Measurements from ENCODE around the gene FAM193A.
"Not testable (repeated sequence)": the region's sequence is repeated elsewhere in the genome, so short reads cannot be mapped to it uniquely, and the experiment has no call there.

Gene FAM193A, protein sequence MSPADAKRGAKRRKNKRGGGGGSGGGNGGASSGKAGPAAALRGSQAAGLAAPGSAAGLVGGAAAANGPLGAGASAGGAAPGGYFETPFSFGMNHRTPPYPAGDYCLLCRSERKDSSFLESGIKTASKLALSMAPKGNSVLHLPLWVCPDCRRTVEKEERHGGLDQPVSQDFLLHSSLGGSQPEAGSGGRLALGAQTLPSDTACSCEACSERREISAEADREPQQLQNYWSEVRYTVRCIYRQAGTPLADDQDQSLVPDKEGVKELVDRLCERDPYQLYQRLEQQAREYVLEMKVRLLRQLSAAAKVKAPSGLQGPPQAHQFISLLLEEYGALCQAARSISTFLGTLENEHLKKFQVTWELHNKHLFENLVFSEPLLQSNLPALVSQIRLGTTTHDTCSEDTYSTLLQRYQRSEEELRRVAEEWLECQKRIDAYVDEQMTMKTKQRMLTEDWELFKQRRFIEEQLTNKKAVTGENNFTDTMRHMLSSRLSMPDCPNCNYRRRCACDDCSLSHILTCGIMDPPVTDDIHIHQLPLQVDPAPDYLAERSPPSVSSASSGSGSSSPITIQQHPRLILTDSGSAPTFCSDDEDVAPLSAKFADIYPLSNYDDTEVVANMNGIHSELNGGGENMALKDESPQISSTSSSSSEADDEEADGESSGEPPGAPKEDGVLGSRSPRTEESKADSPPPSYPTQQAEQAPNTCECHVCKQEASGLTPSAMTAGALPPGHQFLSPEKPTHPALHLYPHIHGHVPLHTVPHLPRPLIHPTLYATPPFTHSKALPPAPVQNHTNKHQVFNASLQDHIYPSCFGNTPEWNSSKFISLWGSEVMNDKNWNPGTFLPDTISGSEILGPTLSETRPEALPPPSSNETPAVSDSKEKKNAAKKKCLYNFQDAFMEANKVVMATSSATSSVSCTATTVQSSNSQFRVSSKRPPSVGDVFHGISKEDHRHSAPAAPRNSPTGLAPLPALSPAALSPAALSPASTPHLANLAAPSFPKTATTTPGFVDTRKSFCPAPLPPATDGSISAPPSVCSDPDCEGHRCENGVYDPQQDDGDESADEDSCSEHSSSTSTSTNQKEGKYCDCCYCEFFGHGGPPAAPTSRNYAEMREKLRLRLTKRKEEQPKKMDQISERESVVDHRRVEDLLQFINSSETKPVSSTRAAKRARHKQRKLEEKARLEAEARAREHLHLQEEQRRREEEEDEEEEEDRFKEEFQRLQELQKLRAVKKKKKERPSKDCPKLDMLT (N-terminal part only)
- total RNA-seq = 43.4 to 56.4 reads per million in 2 donors

GRCh38 chr4:2536193-2537010, at the start of gene FAM193A:
FAM193A (plus strand) TSS chr4:2536647; CDS start chr4:2536916, 269 bp downstream.
- DNase-seq = peak; percentile 95 to 100 (median 99)

GRCh38 chr4:2486981-2487380, 49.5 kb upstream of the FAM193A start:
- DNase-seq = no peak

DNA sequence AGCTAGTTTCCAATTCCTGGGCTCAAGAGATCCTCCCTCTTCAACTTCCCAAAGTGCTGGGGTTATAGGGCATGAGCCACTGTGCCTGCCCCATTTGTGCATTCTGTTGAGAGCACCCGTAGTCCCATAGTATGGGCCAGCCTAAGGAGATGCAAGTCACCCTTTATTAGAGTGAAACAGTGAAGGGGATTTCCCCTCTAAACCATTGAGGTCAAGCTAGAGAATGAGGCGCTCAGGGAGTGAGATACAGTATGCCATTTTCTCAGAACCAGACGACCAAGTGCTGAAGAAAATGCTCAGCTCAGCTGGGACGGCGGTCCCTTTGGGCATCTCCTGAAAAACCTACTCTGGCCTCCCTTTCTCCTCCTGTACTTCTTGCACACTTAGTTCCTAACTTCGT, 48.8 kb upstream of the FAM193A start:
- peak in 1 of 5 experiments; percentile 37 for DNase-seq

DNA sequence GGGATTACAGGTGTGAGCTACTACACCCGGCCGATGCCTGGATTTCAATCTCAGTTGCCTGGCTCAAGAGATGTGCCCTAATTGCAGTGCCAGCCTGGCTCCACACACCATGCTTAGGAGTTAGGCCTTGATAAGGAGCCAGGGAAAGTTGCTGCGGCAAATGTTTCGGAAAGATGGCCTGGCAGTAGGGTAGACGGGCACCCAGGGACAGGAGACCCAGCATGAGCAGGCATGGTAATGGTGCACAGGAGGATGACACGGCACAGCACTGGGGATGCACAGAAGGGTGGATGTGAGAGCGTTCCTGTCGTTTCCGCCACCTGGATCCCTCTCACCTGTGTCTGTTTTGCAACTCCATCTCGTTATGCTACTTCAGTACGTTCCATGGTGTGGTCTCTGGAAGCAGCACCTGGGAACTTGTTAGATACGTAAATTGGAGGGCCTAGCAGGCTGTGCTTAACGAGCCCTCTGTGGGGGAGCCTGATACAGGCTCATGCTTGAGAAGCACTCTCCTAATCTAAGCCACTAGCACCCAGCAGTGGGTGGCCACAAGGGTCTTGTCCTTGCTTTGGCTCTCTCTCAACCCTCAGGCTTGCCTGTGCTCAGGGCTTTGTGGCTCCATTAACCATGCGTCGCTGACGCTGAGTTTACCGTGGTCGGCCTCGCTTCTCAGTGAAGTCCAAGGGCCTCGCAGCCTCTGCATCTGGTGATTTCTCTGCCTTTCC, 47.2 kb upstream of the FAM193A start:
- no peak for DNase-seq

- no peak for DNase-seq
These were observed 46.5 kb upstream of the FAM193A start for GRCh38 chr4:2489841-2490552.

DNA sequence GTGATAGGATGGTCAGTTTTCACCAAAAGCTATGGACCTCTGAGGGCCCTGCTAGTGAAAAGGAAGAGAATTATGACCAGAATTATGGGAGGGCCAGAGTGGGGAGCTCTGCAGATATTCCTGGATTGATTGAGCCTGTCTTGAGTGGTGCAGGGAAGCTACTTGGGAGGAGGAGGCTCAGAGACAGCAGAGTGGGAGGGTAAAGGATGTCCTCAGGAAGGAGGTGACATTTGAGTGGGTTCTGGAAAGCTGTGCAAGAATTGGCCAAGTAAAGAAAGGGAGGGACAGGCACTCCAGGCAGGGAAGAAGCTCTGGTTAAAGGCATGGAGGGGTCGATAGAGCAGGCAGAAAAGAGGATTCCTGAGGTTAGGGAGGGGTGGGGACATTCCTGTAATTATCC, 43.5 kb upstream of the FAM193A start:
- DNase-seq = no peak

DNA sequence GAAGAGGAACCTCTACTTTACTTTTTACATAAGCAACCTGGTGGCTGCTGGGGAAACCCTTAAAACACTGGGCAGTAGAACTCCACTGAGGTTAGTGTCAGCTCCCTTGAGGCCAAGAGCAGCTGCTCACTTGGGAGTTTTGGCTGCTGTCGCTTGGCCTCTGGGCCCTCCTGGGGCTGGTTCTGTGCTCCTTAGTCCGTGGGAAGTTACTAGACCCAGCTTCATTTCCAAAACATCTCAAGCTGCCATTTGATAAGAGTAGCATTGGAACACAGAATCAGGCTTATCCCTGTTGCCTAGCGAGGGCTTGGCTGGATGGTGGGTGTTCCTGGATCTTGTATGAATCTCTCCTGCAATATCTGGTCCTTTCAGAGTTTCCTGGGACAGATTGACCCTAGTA, 41.5 kb upstream of the FAM193A start:
- no peak for DNase-seq

DNA sequence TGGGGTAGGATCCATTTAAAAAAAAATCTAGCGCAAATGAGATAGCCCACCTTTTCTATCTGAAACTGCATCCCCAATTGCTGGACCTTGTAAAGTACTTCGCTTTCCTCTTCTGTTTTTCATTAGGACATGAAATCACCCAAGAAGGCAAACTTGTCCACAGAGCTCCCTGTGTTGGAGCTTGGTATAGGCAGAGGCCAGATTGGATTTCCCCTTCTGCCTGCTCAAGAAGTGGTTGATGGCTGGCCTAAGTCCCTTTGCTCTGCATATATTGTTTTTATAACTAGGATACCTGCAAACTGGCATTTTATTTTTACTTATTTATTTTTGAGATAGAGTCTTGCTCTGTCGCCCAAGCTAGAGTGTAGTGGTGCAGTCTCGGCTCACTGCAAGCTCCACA, 39.1 kb upstream of the FAM193A start:
- DNase-seq = no peak

DNA sequence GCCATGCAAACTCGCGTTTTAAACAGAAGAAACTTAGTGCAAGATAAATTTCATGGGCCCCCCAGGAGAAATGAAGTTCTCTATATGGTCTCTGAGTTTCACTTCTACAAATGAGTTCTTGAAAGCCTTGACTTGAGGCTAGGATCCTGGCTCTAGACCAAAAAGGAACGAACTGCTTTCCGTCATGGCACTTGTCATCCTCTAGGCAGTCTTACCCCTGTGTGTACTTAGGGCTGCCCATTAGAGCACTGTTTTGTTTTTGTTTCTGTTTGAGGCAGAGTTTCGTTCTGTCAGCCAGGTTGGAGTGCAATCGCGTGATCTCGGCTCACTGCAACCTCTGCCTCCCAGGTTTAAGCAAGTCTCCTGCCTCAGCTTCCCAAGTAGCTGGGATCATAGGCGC, 38.5 kb upstream of the FAM193A start:
- no peak for DNase-seq

GRCh38 chr4:2500547-2500946, 35.9 kb upstream of the FAM193A start:
- DNase-seq = peak in 1 of 5 experiments; percentile 52

GRCh38 chr4:2501034-2501594, 35.3 kb upstream of the FAM193A start:
- no peak for DNase-seq

- no peak for DNase-seq
These were observed 32.6 kb upstream of the FAM193A start for GRCh38 chr4:2503809-2504208.

DNA sequence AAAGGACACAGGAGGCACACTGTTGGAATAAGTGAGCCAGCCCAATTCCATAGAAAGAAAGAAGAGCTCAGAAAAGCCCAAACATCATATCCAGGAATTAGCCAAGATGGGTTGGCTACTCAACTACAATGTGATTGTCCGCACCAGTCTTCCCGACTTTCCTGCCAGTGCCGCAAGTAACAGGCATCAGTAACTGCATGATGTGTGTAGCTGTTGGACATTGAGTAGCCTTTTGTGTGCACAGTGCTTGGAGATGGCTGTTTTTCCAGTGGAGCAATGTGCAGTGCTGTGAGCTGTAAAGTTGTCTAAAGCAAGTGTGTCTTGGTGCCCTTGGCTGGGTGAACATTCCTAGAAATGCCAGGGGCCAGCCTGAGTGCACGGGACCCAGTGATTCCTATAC, 29.2 kb upstream of the FAM193A start:
- no peak for DNase-seq

DNA sequence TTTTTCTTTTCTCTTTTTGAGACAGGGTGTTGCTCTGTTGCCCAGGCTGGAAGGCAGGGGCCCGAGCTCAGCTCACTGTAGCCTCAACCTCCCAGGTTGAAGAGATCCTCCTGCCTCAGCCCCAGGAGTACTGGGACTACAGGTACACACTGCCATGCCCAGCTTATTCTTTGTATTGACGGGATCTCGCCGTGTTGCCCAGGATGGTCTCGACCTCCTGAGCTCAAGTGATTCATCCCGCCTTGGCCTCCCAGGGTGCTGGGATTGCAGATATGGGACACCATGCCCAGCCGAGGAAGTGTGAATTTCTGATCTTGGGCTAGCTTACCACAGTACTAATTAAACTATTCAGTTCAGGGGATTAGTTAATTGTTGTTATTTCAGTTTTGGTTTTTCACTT, 28.6 kb upstream of the FAM193A start:
- DNase-seq = no peak

GRCh38 chr4:2510351-2511259, 25.8 kb upstream of the FAM193A start:
- no peak for DNase-seq

DNA sequence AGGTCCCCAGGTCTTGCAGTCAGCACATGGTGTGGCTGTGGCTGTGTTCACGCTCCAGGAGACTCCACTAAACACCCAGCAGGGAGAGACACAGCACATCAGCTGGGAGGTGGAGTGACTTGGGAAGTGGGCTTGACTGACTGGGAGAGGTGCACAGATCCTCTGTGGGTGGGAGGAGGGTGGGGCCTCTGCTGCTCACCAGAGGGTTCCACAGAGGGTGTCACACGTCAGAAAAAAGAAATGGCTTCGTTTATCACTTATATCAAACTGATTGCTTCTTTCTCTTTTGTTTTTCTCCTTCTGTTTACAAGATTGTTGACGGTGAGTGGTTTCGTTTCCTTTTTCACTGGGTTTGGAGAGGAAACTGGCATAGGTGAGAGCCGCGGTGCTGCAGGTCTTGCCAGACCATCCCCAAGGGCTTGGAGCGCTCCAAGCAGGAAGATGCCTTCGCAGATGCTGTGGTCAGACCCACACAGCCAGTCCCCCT, 24.8 kb upstream of the FAM193A start:
- peak in 2 of 5 experiments; percentile 48 to 60 for DNase-seq

- DNase-seq = no peak
These were observed 23.9 kb upstream of the FAM193A start for GRCh38 chr4:2512396-2513135.

DNA sequence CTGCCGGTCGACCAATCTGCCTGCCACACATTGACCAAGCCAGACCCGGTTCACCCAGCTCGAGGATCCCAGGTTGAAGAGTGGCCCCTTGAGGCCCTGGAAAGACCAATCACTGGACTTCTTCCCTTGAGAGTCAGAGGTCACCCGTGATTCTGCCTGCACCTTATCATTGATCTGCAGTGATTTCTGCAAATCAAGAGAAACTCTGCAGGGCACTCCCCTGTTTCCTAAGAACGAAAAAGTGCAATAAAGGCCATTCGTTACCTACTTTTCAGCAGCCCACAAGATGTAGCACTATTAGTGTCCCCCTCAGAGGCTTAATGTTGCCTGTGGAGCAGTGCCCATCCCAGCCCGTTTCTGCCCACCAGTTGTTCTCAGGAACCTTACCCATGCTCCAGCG, 22.3 kb upstream of the FAM193A start:
- DNase-seq = not testable (repeated sequence)
